SH-SY5Y (cell line): ENCODE data around the gene KLKB1.

Source experiments
- GATA2 ChIP-seq: IDR thresholded peaks from 2 replicates; pipeline ENCODE4 v1.6.1; 2011; ENCODE audit warnings: mild to moderate bottlenecking, low read depth, low read length
- GATA3 ChIP-seq: IDR thresholded peaks from 2 replicates; pipeline ENCODE4 v1.6.1; 2011; ENCODE audit warnings: low read depth, mild to moderate bottlenecking, low read length, moderate library complexity

DNA sequence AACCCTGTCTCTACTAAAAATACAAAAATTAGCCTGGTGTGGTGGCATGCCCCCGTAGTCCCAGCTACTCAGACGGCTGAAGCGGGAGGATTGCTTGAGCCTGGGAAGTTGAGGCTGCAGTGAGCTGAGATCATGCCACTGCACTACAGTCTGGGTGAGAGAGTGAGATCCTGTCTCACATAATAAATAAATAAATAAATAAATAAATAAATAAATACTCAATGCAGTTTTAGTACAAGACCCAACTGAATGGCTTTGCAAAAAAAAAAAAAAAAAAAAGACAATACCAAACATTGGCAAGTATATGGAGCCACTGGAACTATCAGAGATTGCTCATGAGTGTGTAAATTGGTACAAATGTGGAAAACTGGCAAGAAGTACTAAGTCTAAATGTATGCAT lies 39.2 kb upstream of the KLKB1 start:
- TF ChIP-seq GATA2 (no peak), GATA3 (no peak)
